Sigmoid colon (tissue), 4 donors: ENCODE measurements around the gene CAB39L.

Source experiments
- EP300 ChIP-seq, 4 donors: sonication (generic); formaldehyde crosslinking; IDR thresholded peaks; one replicate each; pipeline ENCODE4 v1.6.1; 2017; ENCODE audit warnings: antibody characterized with exemption in 4 of 4
- POLR2A ChIP-seq, 2 donors: fragments of 450-650 bp; IDR thresholded peaks; one replicate each; pipeline ENCODE4 v1.6.1; 2016; ENCODE audit warnings: antibody characterized with exemption in 2 of 2, mild to moderate bottlenecking in 2 of 2, moderate library complexity in 2 of 2
- POLR2AphosphoS5 ChIP-seq, 4 donors: sonication (generic); formaldehyde crosslinking; IDR thresholded peaks; one replicate each; pipeline ENCODE4 v1.6.1; 2017; ENCODE audit warnings: antibody characterized with exemption in 4 of 4
- TF ChIP-seq, protein P1 (sequence below), 4 experiments: fragments of 450-650 bp in 3 of 4; fragments of 200-600 bp in 1 of 4; IDR thresholded peaks; one replicate each; pipeline ENCODE4 v1.5.1; 2016 to 2019; ENCODE audit warnings: antibody characterized with exemption in 4 of 4, mild to moderate bottlenecking in 3 of 4, moderate library complexity in 2 of 4

DNA sequence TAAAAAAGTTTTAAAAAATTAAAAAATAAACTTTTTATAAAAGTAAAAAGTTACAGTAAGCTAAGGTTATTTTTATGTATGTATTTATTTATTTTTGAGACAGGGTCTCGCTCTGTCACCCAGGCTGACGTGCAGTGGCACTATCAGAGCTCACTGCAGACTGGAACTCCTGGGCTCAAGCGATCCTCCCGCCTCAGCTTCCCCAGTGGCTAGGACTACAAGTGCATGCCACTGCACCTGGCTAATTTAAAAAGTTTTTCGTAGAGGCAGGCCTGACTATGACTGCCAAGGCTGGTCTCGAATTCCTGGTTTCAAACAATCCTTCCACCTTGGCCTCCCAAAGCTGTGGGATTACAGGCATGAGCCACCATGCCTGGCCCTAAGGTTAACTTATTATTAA, 132.0 kb downstream of the CAB39L start:
- no peak for TF ChIP-seq POLR2A (IDR thresholded peaks at IDR 0.05)
- TF ChIP-seq POLR2AphosphoS5 (IDR thresholded peaks at IDR 0.05), result no peak
- TF ChIP-seq, protein P1, sequence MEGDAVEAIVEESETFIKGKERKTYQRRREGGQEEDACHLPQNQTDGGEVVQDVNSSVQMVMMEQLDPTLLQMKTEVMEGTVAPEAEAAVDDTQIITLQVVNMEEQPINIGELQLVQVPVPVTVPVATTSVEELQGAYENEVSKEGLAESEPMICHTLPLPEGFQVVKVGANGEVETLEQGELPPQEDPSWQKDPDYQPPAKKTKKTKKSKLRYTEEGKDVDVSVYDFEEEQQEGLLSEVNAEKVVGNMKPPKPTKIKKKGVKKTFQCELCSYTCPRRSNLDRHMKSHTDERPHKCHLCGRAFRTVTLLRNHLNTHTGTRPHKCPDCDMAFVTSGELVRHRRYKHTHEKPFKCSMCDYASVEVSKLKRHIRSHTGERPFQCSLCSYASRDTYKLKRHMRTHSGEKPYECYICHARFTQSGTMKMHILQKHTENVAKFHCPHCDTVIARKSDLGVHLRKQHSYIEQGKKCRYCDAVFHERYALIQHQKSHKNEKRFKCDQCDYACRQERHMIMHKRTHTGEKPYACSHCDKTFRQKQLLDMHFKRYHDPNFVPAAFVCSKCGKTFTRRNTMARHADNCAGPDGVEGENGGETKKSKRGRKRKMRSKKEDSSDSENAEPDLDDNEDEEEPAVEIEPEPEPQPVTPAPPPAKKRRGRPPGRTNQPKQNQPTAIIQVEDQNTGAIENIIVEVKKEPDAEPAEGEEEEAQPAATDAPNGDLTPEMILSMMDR (IDR thresholded peaks at IDR 0.05), result no peak
- no peak for TF ChIP-seq EP300 (IDR thresholded peaks at IDR 0.05)
